Osteocyte (in vitro differentiated cells): ENCODE results near the gene PCDHGA7. TPM values are rescaled to one million over a fixed set of nuclear protein-coding genes. Genes with fewer than 3 reads are reported as not detected.
"Not testable (repeated sequence)": the region's sequence is repeated elsewhere in the genome, so short reads cannot be mapped to it uniquely, and the experiment has no call there.

ENCODE experiments used
- DNase-seq: peaks from one replicate; pipeline ENCODE4 v3.0.0; 2021; ENCODE audit warnings: mixed read lengths; ENCODE audit not compliant: unreplicated experiment; ENCODE audit errors: extremely low spot score
- H3K27ac Mint-ChIP-seq: one replicate; pipeline ENCODE4 v1.8.0; 2021; ENCODE audit warnings: mild to moderate bottlenecking, mixed read lengths; ENCODE audit not compliant: unreplicated experiment
- H3K27me3 Mint-ChIP-seq: one replicate; pipeline ENCODE4 v1.8.0; 2021; ENCODE audit warnings: mixed read lengths; ENCODE audit not compliant: unreplicated experiment
- H3K36me3 Mint-ChIP-seq: one replicate; pipeline ENCODE4 v1.8.0; 2021; ENCODE audit warnings: mixed read lengths; ENCODE audit not compliant: unreplicated experiment
- H3K4me1 Mint-ChIP-seq: one replicate; pipeline ENCODE4 v1.8.0; 2021; ENCODE audit warnings: mixed read lengths; ENCODE audit not compliant: unreplicated experiment
- H3K4me3 Mint-ChIP-seq: one replicate; pipeline ENCODE4 v1.8.0; 2021; ENCODE audit warnings: mild to moderate bottlenecking, moderate library complexity, mixed read lengths; ENCODE audit not compliant: unreplicated experiment
- H3K9me3 Mint-ChIP-seq: one replicate; pipeline ENCODE4 v1.8.0; 2021; ENCODE audit warnings: mixed read lengths; ENCODE audit not compliant: unreplicated experiment
- total RNA-seq: library from RNA; stranded (reverse); gene quantifications from 2 replicates; pipeline ENCODE4 v1.2.1, GENCODE V29; 2021
- TF ChIP-seq, protein P1 (sequence below): fragments of 200-600 bp; sonication (generic); IDR thresholded peaks from 2 replicates; pipeline ENCODE4 v1.5.0; 2021; ENCODE audit warnings: antibody characterized with exemption, mild to moderate bottlenecking, moderate library complexity

The PCDHGA7 gene
- total RNA-seq, 1 donor from 2014 or later = 0.11 TPM

DNA sequence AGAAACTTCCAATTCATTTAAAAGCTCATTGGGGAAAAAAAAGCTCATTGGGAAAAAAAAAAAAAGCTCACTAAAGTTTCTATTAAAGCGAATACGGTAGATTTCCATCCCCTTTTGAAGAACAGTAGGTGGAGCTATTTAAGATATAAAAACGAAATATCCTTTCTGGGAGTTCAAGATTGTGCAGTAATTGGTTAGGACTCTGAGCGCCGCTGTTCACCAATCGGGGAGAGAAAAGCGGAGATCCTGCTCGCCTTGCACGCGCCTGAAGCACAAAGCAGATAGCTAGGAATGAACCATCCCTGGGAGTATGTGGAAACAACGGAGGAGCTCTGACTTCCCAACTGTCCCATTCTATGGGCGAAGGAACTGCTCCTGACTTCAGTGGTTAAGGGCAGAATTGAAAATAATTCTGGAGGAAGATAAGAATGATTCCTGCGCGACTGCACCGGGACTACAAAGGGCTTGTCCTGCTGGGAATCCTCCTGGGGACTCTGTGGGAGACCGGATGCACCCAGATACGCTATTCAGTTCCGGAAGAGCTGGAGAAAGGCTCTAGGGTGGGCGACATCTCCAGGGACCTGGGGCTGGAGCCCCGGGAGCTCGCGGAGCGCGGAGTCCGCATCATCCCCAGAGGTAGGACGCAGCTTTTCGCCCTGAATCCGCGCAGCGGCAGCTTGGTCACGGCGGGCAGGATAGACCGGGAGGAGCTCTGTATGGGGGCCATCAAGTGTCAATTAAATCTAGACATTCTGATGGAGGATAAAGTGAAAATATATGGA is 48.0 kb downstream of the PCDHGA7 start, which contains the start of gene PCDHGA12:
PCDHGA12 (plus strand) TSS at position 176 of the 782 bp plus-strand sequence; CDS start at position 429, 253 bp downstream.
- no peak for DNase-seq
- Mint-ChIP-seq H3K36me3 (peaks cover 51% of the 10 kb centered on the region), H3K27ac (no peak within 1 kb of the TSS), H3K4me3 (no peak within 1 kb of the TSS), H3K27me3 (no peaks in the 10 kb centered on the region), H3K9me3 (peaks cover 24% of the 10 kb centered on the region), H3K4me1 (no peaks in the 10 kb centered on the region)
- TF ChIP-seq, protein P1, sequence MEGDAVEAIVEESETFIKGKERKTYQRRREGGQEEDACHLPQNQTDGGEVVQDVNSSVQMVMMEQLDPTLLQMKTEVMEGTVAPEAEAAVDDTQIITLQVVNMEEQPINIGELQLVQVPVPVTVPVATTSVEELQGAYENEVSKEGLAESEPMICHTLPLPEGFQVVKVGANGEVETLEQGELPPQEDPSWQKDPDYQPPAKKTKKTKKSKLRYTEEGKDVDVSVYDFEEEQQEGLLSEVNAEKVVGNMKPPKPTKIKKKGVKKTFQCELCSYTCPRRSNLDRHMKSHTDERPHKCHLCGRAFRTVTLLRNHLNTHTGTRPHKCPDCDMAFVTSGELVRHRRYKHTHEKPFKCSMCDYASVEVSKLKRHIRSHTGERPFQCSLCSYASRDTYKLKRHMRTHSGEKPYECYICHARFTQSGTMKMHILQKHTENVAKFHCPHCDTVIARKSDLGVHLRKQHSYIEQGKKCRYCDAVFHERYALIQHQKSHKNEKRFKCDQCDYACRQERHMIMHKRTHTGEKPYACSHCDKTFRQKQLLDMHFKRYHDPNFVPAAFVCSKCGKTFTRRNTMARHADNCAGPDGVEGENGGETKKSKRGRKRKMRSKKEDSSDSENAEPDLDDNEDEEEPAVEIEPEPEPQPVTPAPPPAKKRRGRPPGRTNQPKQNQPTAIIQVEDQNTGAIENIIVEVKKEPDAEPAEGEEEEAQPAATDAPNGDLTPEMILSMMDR = no peak

DNA sequence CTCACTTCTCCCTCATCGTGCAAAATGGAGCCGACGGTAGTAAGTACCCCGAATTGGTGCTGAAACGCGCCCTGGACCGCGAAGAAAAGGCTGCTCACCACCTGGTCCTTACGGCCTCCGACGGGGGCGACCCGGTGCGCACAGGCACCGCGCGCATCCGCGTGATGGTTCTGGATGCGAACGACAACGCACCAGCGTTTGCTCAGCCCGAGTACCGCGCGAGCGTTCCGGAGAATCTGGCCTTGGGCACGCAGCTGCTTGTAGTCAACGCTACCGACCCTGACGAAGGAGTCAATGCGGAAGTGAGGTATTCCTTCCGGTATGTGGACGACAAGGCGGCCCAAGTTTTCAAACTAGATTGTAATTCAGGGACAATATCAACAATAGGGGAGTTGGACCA is 48.7 kb downstream of the PCDHGA7 start:
- no peaks in the 10 kb centered on the region for H3K4me1 Mint-ChIP-seq
- H3K27me3 Mint-ChIP-seq = no peaks in the 10 kb centered on the region
- TF ChIP-seq, protein P1 = no peak
- peaks cover 28% of the 10 kb centered on the region for H3K9me3 Mint-ChIP-seq
- DNase-seq = no peak
- no peak overlapping the region for H3K27ac Mint-ChIP-seq
- no peak overlapping the region for H3K4me3 Mint-ChIP-seq
- H3K36me3 Mint-ChIP-seq = peaks cover 44% of the 10 kb centered on the region

DNA sequence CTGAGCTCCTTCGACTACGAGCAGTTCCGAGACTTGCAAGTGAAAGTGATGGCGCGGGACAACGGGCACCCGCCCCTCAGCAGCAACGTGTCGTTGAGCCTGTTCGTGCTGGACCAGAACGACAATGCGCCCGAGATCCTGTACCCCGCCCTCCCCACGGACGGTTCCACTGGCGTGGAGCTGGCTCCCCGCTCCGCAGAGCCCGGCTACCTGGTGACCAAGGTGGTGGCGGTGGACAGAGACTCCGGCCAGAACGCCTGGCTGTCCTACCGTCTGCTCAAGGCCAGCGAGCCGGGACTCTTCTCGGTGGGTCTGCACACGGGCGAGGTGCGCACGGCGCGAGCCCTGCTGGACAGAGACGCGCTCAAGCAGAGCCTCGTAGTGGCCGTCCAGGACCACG is 49.8 kb downstream of the PCDHGA7 start:
- peaks cover 40% of the 10 kb centered on the region for H3K36me3 Mint-ChIP-seq
- H3K4me3 Mint-ChIP-seq, H3K27ac Mint-ChIP-seq, H3K27me3 Mint-ChIP-seq, H3K4me1 Mint-ChIP-seq, DNase-seq: not testable (repeated sequence)
- H3K9me3 Mint-ChIP-seq = peaks cover 27% of the 10 kb centered on the region

DNA sequence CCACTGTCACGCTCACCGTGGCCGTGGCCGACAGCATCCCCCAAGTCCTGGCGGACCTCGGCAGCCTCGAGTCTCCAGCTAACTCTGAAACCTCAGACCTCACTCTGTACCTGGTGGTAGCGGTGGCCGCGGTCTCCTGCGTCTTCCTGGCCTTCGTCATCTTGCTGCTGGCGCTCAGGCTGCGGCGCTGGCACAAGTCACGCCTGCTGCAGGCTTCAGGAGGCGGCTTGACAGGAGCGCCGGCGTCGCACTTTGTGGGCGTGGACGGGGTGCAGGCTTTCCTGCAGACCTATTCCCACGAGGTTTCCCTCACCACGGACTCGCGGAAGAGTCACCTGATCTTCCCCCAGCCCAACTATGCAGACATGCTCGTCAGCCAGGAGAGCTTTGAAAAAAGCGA is 50.2 kb downstream of the PCDHGA7 start:
- not testable (repeated sequence) for DNase-seq, H3K27ac Mint-ChIP-seq, H3K4me3 Mint-ChIP-seq, H3K4me1 Mint-ChIP-seq, H3K27me3 Mint-ChIP-seq
- Mint-ChIP-seq H3K9me3 (peaks cover 27% of the 10 kb centered on the region), H3K36me3 (peaks cover 40% of the 10 kb centered on the region)

DNA sequence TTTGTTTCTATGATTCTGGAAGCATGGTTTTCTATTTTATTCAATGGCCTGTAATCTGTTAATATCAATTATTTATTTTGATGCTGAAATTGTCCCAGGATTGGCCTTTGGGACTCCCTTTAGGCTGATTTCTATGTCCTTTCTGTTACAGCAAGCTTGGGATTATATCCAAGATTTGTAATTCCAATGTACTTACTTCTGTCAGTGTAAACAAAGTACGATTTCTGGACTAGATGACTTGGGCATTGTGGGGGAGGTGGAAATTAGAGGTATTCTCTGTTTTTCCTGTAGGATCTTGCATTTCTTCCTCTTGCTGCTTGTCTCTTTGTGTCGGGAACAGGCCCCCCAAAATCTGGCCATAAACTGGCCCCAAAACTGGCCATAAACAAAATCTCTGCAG is 51.5 kb downstream of the PCDHGA7 start:
- H3K27ac Mint-ChIP-seq = no peak overlapping the region

More for the DNA sequence above, 51.5 kb downstream of the PCDHGA7 start:
- H3K9me3 Mint-ChIP-seq = peaks cover 21% of the 10 kb centered on the region
- no peaks in the 10 kb centered on the region for H3K27me3 Mint-ChIP-seq
- H3K36me3 Mint-ChIP-seq = peaks cover 32% of the 10 kb centered on the region
- TF ChIP-seq, protein P1 = no peak
- DNase-seq = no peak
- no peaks in the 10 kb centered on the region for H3K4me1 Mint-ChIP-seq
- H3K4me3 Mint-ChIP-seq = no peak overlapping the region

Other genes starting within 250 kb of the PCDHGA7 start
- 6.4 and 7.5 TPM in 2 replicates for gene PCDHB5, start 247.5 kb upstream of the PCDHGA7 start, total RNA-seq
- 1.4 and 1.6 TPM in 2 replicates for gene PCDHB6, start 232.7 kb upstream of the PCDHGA7 start, total RNA-seq
- gene PCDHB7, start 210.1 kb upstream of the PCDHGA7 start, total RNA-seq = 1.1 and 1.2 TPM in 2 replicates
- gene PCDHB8, start 205.0 kb upstream of the PCDHGA7 start, total RNA-seq = 0.81 and 1.1 TPM in 2 replicates
- gene PCDHB16, start 200.4 kb upstream of the PCDHGA7 start, total RNA-seq = 9.0 and 10.8 TPM in 2 replicates
- gene PCDHB9, start 195.6 kb upstream of the PCDHGA7 start, total RNA-seq = 3.4 and 4.3 TPM in 2 replicates
- gene PCDHB10, start 190.4 kb upstream of the PCDHGA7 start, total RNA-seq = 7.8 and 8.2 TPM in 2 replicates
- gene PCDHB11, start 183.1 kb upstream of the PCDHGA7 start, total RNA-seq = 1.9 and 2.4 TPM in 2 replicates
- 1.9 and 2.2 TPM in 2 replicates for gene PCDHB12, start 174.0 kb upstream of the PCDHGA7 start, total RNA-seq
- 2.2 and 2.4 TPM in 2 replicates for gene PCDHB13, start 168.8 kb upstream of the PCDHGA7 start, total RNA-seq
- gene PCDHB14, start 159.4 kb upstream of the PCDHGA7 start, total RNA-seq = 8.8 and 9.0 TPM in 2 replicates
- gene PCDHB15, start 137.3 kb upstream of the PCDHGA7 start, total RNA-seq = 4.3 and 4.4 TPM in 2 replicates
- 0.50 and 0.81 TPM in 2 replicates for gene SLC25A2, start 78.7 kb upstream of the PCDHGA7 start, total RNA-seq
- gene TAF7, start 62.0 kb upstream of the PCDHGA7 start, total RNA-seq = 78.7 and 83.8 TPM in 2 replicates
- 0.13 TPM in 1 of 2 replicates, not detected in the other for gene PCDHGA1, start 52.2 kb upstream of the PCDHGA7 start, total RNA-seq
- gene PCDHGA2, start 44.0 kb upstream of the PCDHGA7 start, total RNA-seq = 0.21 TPM in 1 of 2 replicates, not detected in the other
- gene PCDHGA3, start 38.9 kb upstream of the PCDHGA7 start, total RNA-seq = not detected in 2 replicates
- gene PCDHGB1, start 32.6 kb upstream of the PCDHGA7 start, total RNA-seq = 1.4 and 1.8 TPM in 2 replicates
- gene PCDHGA4, start 27.7 kb upstream of the PCDHGA7 start, total RNA-seq = 0.27 and 0.47 TPM in 2 replicates
- 0.50 and 0.59 TPM in 2 replicates for gene PCDHGB2, start 22.7 kb upstream of the PCDHGA7 start, total RNA-seq
- 0.13 and 0.16 TPM in 2 replicates for gene PCDHGA5, start 18.6 kb upstream of the PCDHGA7 start, total RNA-seq
- gene PCDHGB3, start 12.5 kb upstream of the PCDHGA7 start, total RNA-seq = 0.19 and 0.29 TPM in 2 replicates
- gene PCDHGA6, start 8.9 kb upstream of the PCDHGA7 start, total RNA-seq = 0.18 and 0.21 TPM in 2 replicates
- 10.8 and 11.9 TPM in 2 replicates for gene PCDHGB4, start 5.0 kb downstream of the PCDHGA7 start, total RNA-seq
- gene PCDHGA8, start 9.9 kb downstream of the PCDHGA7 start, total RNA-seq = 0.34 and 0.51 TPM in 2 replicates
- gene PCDHGB5, start 15.2 kb downstream of the PCDHGA7 start, total RNA-seq = 0.97 and 1.3 TPM in 2 replicates
- gene PCDHGA9, start 20.0 kb downstream of the PCDHGA7 start, total RNA-seq = 1.6 and 1.9 TPM in 2 replicates
- gene PCDHGB6, start 25.3 kb downstream of the PCDHGA7 start, total RNA-seq = 70.2 and 71.5 TPM in 2 replicates
- gene PCDHGA10, start 30.2 kb downstream of the PCDHGA7 start, total RNA-seq = 22.4 and 24.0 TPM in 2 replicates
- gene PCDHGB7, start 34.9 kb downstream of the PCDHGA7 start, total RNA-seq = 6.2 and 8.8 TPM in 2 replicates
- 1.9 and 2.2 TPM in 2 replicates for gene PCDHGA11, start 38.3 kb downstream of the PCDHGA7 start, total RNA-seq
- gene PCDHGA12, start 47.8 kb downstream of the PCDHGA7 start, total RNA-seq = 2.0 and 2.1 TPM in 2 replicates
- gene PCDHGC3, start 93.2 kb downstream of the PCDHGA7 start, total RNA-seq = 92.4 and 99.9 TPM in 2 replicates
- gene PCDHGC4, start 102.3 kb downstream of the PCDHGA7 start, total RNA-seq = 2.8 and 3.7 TPM in 2 replicates
- 1.4 and 1.9 TPM in 2 replicates for gene PCDHGC5, start 106.3 kb downstream of the PCDHGA7 start, total RNA-seq
- gene DIAPH1, start 236.3 kb downstream of the PCDHGA7 start, total RNA-seq = 50.9 and 52.1 TPM in 2 replicates